Astrocyte (in vitro differentiated cells and primary cell): ENCODE results near the gene ESX1.
"Not testable (repeated sequence)": the region's sequence is repeated elsewhere in the genome, so short reads cannot be mapped to it uniquely, and the experiment has no call there.

Experiments used
- EZH2 ChIP-seq: IDR thresholded peaks from 2 replicates; pipeline ENCODE4 v1.6.1; 2012; ENCODE audit warnings: mild to moderate bottlenecking, low read length, inconsistent platforms; ENCODE audit not compliant: insufficient read depth
- TF ChIP-seq, protein P1 (sequence below): IDR thresholded peaks from 2 replicates; pipeline ENCODE4 v1.5.1; 2011; ENCODE audit warnings: low read depth, mild to moderate bottlenecking, inconsistent platforms, low read length, moderate library complexity; ENCODE audit not compliant: insufficient read depth

DNA sequence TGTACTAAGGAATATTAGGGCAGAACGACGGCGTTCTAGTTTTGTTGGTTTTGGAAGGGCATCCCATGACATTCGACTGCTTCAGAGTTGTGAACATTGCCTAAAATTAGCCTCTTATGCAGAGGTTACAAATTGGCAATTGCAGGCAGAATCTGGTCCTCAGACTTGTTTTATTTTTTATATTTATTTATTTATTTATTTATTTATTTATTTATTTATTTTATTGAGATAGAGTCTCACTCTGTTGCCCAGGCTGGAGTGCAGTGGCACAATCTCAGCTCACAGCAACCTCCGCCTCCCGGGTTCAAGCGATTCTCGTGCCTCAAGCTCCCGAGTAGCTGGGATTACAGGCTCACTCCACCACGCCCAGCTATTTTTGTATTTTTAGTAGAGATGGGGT is 24.7 kb downstream of the ESX1 start:
- TF ChIP-seq, protein P1, sequence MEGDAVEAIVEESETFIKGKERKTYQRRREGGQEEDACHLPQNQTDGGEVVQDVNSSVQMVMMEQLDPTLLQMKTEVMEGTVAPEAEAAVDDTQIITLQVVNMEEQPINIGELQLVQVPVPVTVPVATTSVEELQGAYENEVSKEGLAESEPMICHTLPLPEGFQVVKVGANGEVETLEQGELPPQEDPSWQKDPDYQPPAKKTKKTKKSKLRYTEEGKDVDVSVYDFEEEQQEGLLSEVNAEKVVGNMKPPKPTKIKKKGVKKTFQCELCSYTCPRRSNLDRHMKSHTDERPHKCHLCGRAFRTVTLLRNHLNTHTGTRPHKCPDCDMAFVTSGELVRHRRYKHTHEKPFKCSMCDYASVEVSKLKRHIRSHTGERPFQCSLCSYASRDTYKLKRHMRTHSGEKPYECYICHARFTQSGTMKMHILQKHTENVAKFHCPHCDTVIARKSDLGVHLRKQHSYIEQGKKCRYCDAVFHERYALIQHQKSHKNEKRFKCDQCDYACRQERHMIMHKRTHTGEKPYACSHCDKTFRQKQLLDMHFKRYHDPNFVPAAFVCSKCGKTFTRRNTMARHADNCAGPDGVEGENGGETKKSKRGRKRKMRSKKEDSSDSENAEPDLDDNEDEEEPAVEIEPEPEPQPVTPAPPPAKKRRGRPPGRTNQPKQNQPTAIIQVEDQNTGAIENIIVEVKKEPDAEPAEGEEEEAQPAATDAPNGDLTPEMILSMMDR, result not testable (repeated sequence)
- not testable (repeated sequence) for TF ChIP-seq EZH2
